Hepatic stellate cell (primary cell): ENCODE data around the gene LAYN.

ENCODE experiments used
- DNase-seq: peaks from one replicate; pipeline ENCODE4 v3.0.0; 2011; ENCODE audit warnings: low spot score

Gene LAYN, protein sequence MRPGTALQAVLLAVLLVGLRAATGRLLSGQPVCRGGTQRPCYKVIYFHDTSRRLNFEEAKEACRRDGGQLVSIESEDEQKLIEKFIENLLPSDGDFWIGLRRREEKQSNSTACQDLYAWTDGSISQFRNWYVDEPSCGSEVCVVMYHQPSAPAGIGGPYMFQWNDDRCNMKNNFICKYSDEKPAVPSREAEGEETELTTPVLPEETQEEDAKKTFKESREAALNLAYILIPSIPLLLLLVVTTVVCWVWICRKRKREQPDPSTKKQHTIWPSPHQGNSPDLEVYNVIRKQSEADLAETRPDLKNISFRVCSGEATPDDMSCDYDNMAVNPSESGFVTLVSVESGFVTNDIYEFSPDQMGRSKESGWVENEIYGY

DNA sequence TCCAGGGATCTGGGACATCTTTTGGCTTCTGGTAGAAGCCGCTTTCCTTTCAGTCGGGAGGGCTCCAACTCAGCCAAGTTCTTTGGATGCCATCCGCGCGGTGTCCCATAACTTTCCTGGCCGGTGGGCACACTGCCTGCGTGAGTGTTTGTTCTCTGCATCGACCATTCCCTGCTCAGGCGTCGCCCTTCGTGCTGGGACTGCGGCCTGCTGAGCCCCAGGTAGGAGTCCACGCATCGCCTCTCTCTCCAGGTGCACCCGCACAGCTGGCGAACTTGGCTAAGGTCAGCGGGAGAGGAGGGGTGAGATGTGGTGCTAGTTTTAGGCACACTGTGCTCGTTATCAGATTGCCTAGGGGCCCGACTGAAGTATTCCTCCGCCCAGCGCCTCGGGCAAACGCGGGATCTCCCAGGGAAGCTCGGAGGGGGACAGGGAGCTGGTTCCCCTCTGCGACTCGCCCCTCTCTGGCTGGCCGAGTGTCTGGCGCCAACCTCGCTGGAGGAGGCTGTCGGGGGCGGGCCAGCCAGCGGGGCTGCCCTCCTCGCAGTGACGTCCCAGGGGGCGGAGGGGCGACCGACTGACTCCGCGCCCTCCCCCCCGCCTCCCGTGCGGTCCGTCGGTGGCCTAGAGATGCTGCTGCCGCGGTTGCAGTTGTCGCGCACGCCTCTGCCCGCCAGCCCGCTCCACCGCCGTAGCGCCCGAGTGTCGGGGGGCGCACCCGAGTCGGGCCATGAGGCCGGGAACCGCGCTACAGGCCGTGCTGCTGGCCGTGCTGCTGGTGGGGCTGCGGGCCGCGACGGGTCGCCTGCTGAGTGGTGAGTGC is at the start of gene LAYN:
Gene LAYN (plus strand): TSS at position 607 of the 823 bp plus-strand sequence. CDS start 124 bp downstream, at position 731.
- peak; percentile 82 for DNase-seq

DNA sequence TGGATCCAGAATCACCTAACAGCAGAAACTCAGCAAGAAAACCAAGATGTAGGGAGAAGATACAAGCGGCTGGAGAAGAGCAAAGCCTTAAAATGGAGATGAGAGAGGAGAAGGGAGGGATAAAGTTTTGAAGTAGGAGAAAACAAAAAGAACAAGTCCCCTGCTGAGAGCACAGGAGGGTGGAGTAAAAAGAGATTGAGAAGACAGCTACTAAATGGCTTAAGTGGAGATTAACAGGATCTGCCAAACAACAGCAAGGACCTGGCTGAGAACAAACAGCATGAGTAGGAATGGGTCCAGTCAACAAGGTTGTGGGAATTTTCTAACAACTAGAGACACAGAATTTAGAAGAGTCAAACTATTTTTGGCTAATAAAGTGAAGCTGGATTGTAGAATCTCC is 46.5 kb upstream of the LAYN start:
- no peak for DNase-seq

DNA sequence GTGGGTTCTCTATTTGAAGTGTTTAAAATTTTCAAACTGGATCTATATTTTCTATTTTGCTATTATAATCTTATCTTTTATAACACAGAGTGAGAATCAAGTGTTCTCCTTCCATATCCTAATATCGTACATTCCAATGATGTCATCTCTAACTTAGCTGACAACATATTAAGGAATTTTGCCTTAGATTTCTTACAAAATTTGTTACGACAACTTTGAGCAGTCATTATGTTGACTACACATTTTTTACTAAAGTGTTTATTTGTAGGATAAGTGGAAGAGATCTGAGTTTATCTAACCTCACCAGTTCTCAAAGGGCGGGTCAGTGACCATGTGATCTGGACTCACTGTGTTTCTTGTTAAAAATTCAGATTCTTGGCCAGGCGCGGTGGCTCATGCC is 41.0 kb upstream of the LAYN start:
- DNase-seq, result no peak

DNA sequence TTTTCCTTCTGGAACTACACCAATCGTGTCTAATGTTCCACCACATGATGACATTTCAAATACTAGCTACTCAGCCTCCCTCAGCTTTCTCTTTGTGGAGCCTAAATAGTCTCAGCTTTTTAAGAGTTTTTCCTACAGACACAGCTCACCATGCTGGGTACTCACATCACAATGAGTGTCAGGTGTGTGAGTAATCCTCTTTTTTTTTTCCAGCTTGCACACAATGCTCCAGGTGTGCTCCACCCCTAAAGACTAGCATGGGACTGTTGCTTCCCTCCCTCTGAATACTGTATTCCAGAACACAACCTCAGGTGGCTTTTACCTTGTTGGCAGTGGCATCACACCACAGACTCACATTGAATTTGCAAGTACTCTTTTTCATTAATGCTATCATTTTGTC is 40.0 kb upstream of the LAYN start:
- no peak for DNase-seq

DNA sequence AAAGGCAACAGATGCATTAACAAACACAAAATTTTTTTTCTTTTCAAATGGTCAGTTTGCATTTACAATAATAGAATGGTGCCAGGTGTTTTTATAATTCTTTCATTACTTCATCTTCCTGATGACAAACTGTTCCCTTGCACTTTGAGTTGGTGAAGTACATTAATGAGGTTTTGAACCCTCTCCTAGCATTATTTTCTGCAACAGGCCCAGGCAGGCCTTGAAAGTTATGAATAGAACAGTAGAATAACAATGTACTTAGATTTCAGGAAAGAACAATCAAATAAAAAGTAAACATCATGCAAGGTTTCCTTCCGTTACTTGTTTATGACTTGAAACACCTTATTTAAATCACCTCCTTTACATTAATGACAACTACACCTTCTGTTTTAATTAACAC is 37.9 kb upstream of the LAYN start:
- no peak for DNase-seq

- no peak for DNase-seq
These were observed 30.2 kb upstream of the LAYN start for GRCh38 chr11:111510311-111510710.

GRCh38 chr11:111512296-111513239 is 28.0 kb upstream of the LAYN start, which contains the start of gene BTG4:
Gene BTG4, minus strand, starts transcription at chr11:111512386. Its CDS starts 13,610 bp downstream, at chr11:111498776.
- peak; percentile 47 for DNase-seq

DNA sequence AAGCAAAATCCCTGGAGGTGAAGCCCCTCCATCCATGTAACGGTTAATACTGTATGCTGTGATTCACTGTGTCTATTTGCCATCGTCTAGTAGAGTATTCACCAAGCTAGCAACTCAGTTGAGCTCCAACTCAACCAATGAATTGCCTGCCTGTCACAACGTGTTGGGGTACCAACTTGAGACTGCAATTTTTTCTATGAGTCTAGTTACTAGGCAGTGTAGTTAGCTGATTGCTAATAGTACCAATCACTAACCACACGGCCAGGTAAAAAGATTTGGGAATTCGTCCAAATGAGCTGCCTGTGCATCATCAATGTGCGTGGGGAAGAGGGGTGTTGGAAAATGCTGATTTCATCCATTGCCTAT is 27.3 kb upstream of the LAYN start:
- no peak for DNase-seq

- peak; percentile 19 for DNase-seq
These were observed 26.1 kb upstream of the LAYN start, which contains the start of gene HOATZ for GRCh38 chr11:111514216-111515031. Gene HOATZ, plus strand, starts transcription at chr11:111514778. Its CDS starts 7 bp downstream, at chr11:111514785.

DNA sequence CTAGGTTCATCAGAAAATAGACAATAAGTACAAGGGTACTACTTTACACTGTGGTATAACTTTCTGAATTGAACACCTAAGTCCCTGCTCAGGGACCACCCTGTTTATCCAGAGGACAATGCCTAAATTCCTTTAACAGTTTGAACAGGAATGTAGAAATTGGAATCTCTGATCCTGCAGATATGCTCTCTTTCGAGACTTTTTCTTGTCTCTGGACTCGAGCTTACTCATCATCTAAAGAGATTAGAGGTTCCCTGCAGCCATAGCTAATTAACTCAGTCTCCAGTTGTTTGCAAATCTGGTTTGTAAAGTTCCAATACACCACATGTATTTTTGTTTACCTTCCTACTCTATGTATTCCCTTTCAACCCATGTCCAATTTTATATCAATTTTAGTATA is 24.9 kb upstream of the LAYN start:
- DNase-seq, result no peak

GRCh38 chr11:111518668-111519067 is 21.9 kb upstream of the LAYN start:
- no peak for DNase-seq

GRCh38 chr11:111520560-111520959 is 20.0 kb upstream of the LAYN start:
- DNase-seq, result no peak

GRCh38 chr11:111521135-111521534 is 19.4 kb upstream of the LAYN start:
- no peak for DNase-seq

DNA sequence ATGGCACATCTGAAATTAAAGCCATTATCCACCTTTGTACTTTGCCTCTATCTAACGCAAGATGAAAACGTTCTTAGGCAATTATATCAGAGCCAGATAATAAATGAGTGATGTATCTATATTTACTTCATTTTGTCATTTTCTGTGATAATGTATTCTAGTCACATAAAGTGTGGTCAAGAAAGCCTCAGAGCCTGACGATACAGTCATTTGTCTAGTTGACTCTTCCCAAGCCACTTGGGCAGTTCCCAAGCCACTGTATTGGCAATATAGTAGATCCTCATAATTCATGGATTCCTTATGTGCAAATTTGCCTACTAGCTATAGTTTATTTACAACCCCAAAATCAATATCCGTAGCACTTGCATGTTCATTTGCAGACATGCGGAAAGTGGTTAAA is 18.1 kb upstream of the LAYN start:
- DNase-seq, result no peak

DNA sequence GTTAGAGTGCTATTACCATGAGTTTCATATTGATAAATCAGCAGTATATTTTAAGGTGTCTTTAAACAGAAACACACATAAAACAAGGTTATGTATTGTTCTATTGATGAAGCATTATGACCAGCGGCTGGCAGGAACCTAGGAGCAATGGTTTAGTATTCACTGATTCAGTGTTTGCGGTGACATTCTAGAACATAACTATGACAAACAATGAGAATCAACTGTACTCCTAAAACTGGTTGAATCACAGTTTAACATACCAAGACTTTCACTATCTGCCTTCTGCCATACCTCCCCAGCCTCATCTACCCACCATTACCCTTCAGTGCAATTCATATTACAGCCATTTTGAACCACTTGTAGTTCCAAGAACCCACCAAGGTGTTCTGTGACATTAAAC is 17.2 kb upstream of the LAYN start:
- no peak for DNase-seq

GRCh38 chr11:111524056-111524455 is 16.5 kb upstream of the LAYN start:
- DNase-seq, result no peak

GRCh38 chr11:111525456-111525855 is 15.1 kb upstream of the LAYN start:
- DNase-seq, result no peak

DNA sequence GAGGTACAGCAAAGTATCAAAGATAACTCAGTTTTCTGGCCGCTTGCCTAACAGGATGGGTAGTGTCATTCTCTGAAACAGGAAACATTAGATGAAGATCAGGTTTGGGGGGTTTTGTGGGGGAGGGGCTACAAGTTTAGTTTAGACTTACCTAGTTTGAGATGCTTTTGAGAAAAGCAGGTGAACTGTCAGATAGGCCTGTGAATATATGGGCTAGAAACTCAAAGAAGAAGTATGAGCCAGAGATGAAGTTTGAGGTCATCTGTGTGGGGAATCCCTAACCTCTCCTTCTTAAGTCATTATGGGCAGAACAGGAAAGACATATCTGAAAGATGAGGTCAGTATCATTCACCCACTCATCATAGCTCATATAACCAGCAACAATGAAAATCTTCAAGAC is 14.0 kb upstream of the LAYN start:
- DNase-seq, result peak; percentile 49

DNA sequence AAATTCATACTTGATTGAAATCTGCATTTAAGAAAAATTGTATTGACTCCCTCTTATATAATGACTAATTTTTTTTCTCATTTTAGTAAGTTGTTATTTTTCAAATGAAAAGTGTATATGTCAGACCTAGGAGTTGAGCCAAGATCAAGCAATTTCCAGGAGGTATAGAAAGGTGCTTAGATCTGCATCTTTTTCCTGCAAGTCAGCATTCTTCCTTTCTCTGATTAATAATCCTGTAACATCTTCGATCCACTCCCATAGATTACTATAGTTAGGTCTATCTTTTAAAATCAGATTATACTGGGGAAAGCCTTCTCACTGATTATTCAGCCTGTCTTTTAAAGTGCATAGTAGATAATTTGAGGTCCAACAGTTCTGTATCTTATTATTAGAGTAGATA is 13.2 kb upstream of the LAYN start:
- no peak for DNase-seq

DNA sequence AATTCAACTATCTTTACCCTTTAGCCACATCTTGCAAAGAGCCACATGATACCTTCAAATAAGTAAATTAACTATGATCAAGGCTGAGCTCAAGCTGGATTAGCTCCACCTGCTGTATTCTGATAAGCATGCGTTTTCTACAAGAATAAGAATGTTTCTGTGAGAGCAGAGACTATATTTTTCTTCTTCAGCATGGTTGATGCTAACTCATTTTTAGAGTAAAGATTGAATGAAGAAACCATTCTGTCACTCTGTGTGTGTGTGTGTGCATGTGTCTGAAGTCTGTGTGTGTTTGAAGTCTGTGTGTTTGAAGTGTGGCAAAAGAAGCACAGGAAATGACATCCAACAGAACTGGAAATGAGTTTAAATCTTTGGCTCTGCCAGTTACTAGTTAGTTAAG is 12.0 kb upstream of the LAYN start:
- no peak for DNase-seq

GRCh38 chr11:111530091-111530490 is 10.4 kb upstream of the LAYN start:
- no peak for DNase-seq
